ENCODE measurements around the gene MARK1. TPM values are rescaled to one million over a fixed set of nuclear protein-coding genes. Genes with fewer than 3 reads are reported as not detected.

MARK1 gene
- total RNA-seq, 1 experiment from 2014 or later = 1.8 TPM

DNA sequence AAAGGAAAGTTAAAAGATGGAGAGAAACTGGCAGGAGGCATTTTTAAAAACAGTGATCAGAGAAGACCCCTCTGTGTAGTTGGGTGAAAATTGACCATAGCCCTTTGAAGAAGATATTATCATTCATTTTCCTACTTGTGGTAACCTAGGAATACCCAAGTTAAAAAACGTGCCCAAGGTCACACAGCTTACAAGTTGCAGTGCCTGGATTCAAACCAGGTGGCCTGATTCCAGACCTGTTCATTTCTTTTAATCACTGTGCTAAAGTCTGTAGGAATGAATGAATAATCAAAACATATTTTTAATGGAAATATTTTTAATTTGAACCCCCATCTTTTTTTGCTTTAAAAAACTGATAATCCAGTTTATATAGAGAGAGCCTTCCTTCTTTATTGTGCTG lies 35.6 kb downstream of the MARK1 start:
- intact Hi-C loops (cut with micrococcal nuclease; ENCODE audit: unreplicated experiment) = no loop called here
- TF ChIP-seq, protein P1, sequence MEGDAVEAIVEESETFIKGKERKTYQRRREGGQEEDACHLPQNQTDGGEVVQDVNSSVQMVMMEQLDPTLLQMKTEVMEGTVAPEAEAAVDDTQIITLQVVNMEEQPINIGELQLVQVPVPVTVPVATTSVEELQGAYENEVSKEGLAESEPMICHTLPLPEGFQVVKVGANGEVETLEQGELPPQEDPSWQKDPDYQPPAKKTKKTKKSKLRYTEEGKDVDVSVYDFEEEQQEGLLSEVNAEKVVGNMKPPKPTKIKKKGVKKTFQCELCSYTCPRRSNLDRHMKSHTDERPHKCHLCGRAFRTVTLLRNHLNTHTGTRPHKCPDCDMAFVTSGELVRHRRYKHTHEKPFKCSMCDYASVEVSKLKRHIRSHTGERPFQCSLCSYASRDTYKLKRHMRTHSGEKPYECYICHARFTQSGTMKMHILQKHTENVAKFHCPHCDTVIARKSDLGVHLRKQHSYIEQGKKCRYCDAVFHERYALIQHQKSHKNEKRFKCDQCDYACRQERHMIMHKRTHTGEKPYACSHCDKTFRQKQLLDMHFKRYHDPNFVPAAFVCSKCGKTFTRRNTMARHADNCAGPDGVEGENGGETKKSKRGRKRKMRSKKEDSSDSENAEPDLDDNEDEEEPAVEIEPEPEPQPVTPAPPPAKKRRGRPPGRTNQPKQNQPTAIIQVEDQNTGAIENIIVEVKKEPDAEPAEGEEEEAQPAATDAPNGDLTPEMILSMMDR (IDR thresholded peaks at IDR 0.05; ENCODE audit: unreplicated experiment) = no peak
- Mint-ChIP-seq H3K27me3 (ENCODE audit: unreplicated experiment) (no peaks in the 10 kb centered on the region), H3K4me3 (ENCODE audit: low read depth, unreplicated experiment) (no peak overlapping the region), H3K4me1 (ENCODE audit: low read depth, unreplicated experiment) (no peaks in the 10 kb centered on the region), H3K36me3 (ENCODE audit: insufficient read depth, unreplicated experiment) (no peaks in the 10 kb centered on the region), H3K9me3 (ENCODE audit: low read depth, unreplicated experiment) (no peaks in the 10 kb centered on the region), H3K27ac (ENCODE audit: unreplicated experiment) (no peak overlapping the region)
- CTCF ChIA-PET = no interaction called here
- no peak for DNase-seq
- no TSS peak for BruUV-seq (replicated peaks)

DNA sequence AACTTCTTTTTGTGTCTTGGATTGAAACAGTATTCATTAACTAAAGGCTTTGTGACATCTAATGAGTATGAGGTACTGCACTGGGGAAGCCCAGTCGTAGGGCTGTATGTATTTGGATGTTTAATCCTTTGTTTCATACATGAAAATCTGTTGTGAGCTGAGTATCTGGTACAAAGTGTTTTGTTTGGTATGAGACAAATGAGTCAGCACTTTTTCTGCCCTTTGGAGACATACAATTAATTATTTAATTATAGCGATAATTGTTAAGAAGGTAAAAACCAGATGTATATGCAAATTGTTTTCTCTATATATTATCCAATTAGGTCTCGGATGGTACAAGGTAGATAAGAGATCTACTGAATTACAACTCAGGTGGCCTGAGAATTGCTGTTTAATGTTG lies 36.3 kb downstream of the MARK1 start:
- no peak for DNase-seq
- Mint-ChIP-seq H3K4me1 (ENCODE audit: low read depth, unreplicated experiment) (no peaks in the 10 kb centered on the region), H3K27ac (ENCODE audit: unreplicated experiment) (no peak overlapping the region), H3K9me3 (ENCODE audit: low read depth, unreplicated experiment) (no peaks in the 10 kb centered on the region), H3K27me3 (ENCODE audit: unreplicated experiment) (no peaks in the 10 kb centered on the region), H3K4me3 (ENCODE audit: low read depth, unreplicated experiment) (no peak overlapping the region), H3K36me3 (ENCODE audit: insufficient read depth, unreplicated experiment) (no peaks in the 10 kb centered on the region)
- TF ChIP-seq, protein P1 (IDR thresholded peaks at IDR 0.05; ENCODE audit: unreplicated experiment) = no peak
- intact Hi-C loops (cut with micrococcal nuclease; ENCODE audit: unreplicated experiment) = no loop called here
- no TSS peak for BruUV-seq (replicated peaks)
- CTCF ChIA-PET = no interaction called here

DNA sequence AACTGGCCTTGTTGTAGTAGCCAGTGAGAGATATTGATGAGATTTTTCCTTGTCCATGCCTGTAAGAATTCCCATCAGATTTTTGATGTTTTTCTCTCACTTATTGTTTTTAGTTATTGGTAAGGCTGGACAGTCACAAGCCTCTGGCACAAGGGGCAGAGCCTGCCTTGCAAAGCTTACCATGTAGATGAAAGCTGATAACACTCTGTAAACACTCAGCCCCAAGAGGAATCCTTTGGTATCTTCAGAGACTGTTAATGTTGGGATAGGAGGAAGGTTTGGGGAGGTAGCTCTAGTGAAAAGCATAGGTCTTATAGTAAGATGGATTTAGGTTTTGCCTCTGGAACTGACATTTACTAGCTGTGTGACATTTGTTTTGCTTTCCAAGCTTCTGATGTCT lies 37.7 kb downstream of the MARK1 start:
- intact Hi-C loops (cut with micrococcal nuclease; ENCODE audit: unreplicated experiment) = no loop called here
- no peak for DNase-seq
- Mint-ChIP-seq H3K4me1 (ENCODE audit: low read depth, unreplicated experiment) (no peaks in the 10 kb centered on the region), H3K27ac (ENCODE audit: unreplicated experiment) (no peak overlapping the region), H3K36me3 (ENCODE audit: insufficient read depth, unreplicated experiment) (no peaks in the 10 kb centered on the region), H3K27me3 (ENCODE audit: unreplicated experiment) (no peaks in the 10 kb centered on the region), H3K4me3 (ENCODE audit: low read depth, unreplicated experiment) (no peak overlapping the region), H3K9me3 (ENCODE audit: low read depth, unreplicated experiment) (no peaks in the 10 kb centered on the region)
- no TSS peak for BruUV-seq (replicated peaks)
- TF ChIP-seq, protein P1 (IDR thresholded peaks at IDR 0.05; ENCODE audit: unreplicated experiment) = no peak
- CTCF ChIA-PET = interaction anchor here (0.5 kb wide), 1 partner anchor 10 kb away, joined by 5 read pairs; no protein-coding TSS in a partner anchor

DNA sequence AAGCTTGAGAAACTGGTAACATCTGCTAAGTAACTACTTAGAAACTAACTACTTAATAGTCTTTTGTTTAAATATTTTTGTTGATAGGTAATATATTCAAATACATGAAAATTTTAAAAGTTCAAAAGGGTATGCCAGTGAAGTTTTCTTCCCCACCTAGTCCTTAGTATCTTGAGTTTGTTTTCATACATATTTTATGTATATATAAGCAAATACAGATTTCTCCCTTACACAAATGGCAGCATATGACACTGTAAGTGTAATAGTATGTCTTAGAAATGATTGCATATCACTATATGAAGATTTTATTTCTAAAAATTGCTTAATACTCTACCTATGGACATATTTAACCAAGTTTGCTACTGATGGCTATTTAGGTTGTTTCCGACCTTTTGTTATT lies 38.9 kb downstream of the MARK1 start:
- H3K27me3 Mint-ChIP-seq (ENCODE audit: unreplicated experiment) = no peaks in the 10 kb centered on the region
- no TSS peak for BruUV-seq (replicated peaks)
- no peak for DNase-seq
- H3K9me3 Mint-ChIP-seq (ENCODE audit: low read depth, unreplicated experiment) = no peaks in the 10 kb centered on the region
- H3K36me3 Mint-ChIP-seq (ENCODE audit: insufficient read depth, unreplicated experiment) = no peaks in the 10 kb centered on the region
- no peaks in the 10 kb centered on the region for H3K4me1 Mint-ChIP-seq (ENCODE audit: low read depth, unreplicated experiment)
- CTCF ChIA-PET = no interaction called here
- TF ChIP-seq, protein P1 (IDR thresholded peaks at IDR 0.05; ENCODE audit: unreplicated experiment) = no peak
- H3K27ac Mint-ChIP-seq (ENCODE audit: unreplicated experiment) = no peak overlapping the region
- no peak overlapping the region for H3K4me3 Mint-ChIP-seq (ENCODE audit: low read depth, unreplicated experiment)
- intact Hi-C loops (cut with micrococcal nuclease; ENCODE audit: unreplicated experiment) = no loop called here
